NCI-H526 treated with DMSO at 0.1 percent for 48 hours (cell line): ENCODE measurements around the gene MORN4.
"Not testable (repeated sequence)": the region's sequence is repeated elsewhere in the genome, so short reads cannot be mapped to it uniquely, and the experiment has no call there.

Experiments
- DNase-seq: peaks from one replicate; lab custom pipeline; 2025; lab: John Stamatoyannopoulos, UW

The MORN4 gene

GRCh38 chr10:97640868-97641811 lies 7.8 kb upstream of the MORN4 start:
- DNase-seq = no peak

DNA sequence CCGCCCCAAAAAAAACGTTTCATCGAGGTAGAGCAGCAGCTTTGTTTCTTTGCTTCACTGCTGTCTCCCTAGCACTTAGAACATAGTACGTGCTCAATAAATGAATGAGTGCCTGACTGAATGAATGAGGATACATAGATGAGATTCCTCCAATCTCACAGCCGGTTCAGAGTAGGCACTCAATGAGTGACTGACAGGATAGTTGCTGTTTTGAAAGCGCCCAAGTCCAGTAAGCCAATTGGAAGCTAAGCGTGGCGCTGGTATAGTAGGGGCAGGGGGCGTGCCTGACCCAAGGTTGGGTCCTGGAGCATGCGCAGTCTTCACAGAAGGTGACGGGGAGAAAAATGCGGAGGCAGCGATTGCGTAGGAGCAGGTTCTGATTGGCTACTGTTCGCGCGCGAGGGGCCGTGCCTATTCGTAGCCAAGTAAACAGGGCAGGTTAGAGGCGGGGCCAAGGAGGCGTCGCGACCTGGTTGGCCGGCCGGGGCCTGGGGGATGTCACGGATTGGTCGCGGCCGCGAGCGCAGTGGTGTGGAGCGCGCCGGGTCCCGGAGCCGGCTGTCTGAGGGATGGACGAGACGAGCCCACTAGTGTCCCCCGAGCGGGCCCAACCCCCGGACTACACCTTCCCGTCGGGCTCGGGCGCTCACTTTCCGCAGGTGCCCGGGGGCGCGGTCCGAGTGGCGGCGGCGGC lies 7.0 kb upstream of the MORN4 start, which contains the start of gene PI4K2A:
Gene PI4K2A (plus strand): TSS at position 498 of the 694 bp plus-strand sequence. CDS start 72 bp downstream, at position 570.
- DNase-seq = peak; percentile 93

GRCh38 chr10:97639090-97639489 lies 5.8 kb upstream of the MORN4 start:
- not testable (repeated sequence) for DNase-seq

- DNase-seq = no peak
Measured at GRCh38 chr10:97635577-97635976, 2.3 kb upstream of the MORN4 start.

GRCh38 chr10:97633921-97634320 lies 621 bp upstream of the MORN4 start:
- DNase-seq = no peak

- DNase-seq = no peak
Measured at GRCh38 chr10:97631098-97631497, 2.2 kb downstream of the MORN4 start.

DNA sequence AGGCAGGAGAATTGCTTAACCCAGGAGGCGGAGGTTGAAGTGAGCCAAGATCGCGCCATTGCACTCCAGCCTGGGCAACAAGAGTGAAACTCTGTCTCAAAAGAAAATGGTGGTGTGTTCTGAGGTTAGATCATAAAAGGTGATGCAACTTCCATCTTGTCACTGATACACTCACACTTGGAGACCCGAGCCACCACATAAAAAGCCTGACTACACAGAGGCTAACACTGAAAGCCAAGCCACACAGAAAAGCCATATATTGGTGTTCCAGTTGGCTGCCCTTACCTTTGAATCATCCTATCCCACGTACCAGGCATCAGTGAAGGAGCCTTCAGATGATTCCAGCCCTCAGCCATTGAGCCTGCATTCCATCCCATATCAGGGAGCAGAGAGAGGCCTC lies 4.0 kb downstream of the MORN4 start:
- DNase-seq = no peak

- DNase-seq = no peak
Measured at GRCh38 chr10:97628228-97628627, 5.1 kb downstream of the MORN4 start.

GRCh38 chr10:97627731-97628130 lies 5.6 kb downstream of the MORN4 start:
- DNase-seq = no peak

GRCh38 chr10:97623277-97623676 lies 10.0 kb downstream of the MORN4 start:
- no peak for DNase-seq

DNA sequence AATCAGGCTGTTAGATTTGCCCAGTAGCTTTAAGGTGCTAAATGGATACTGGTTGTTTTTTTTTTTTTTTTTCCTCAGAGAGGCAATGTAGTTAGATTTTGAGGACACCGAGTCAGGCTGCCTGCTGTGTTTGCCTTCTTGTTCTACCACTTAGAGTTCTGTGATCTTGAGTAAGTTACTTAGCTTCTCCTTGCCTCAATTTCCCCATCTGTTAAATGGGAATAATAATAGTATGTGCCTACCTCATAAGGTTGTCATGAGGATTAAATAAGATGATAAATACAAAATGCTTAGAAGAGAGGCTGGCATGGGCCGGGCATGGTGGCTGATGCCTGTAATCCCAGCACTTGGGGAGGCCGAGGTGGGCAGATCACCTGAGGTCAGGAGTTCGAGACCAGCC lies 14.6 kb downstream of the MORN4 start:
- no peak for DNase-seq

GRCh38 chr10:97618285-97618684 lies 15.0 kb downstream of the MORN4 start:
- no peak for DNase-seq

DNA sequence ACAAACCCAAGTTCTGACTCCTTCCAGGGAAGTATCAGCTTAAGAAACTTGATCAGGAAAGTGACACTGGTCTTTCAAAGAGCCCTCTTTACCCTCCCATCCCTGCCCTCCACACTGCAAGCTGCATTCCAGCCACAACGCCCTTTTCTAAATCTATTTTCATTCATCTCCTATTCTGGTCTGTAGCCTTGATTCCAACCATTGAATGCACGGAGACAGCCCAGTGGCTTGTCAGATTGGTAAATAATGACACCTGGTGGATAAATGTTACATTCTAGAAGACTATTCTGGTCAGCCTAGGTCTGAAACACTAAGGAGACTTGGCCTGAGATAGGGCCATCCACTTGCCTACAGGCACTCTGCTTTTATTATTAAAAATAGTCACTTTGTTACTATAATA lies 20.9 kb downstream of the MORN4 start:
- DNase-seq = no peak

DNA sequence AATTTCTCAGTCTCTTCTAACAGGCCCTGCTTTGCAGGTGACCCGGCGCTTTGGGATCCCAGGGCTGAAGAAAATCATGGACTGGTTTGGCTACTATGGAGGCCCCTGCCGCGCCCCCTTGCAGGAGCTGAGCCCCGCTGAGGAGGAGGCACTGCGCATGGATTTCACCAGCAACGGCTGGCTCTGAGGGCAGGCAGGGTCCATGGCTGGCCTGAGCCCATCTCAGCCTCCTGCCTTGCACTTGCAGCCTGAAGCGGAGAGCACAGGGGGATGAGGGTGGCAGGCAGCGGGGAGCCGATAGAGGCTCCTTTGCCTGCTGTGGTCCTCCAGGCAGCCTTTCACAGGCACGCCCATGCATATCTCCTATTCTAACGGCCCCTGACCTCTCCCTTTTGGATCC lies 21.8 kb downstream of the MORN4 start:
- no peak for DNase-seq

DNA sequence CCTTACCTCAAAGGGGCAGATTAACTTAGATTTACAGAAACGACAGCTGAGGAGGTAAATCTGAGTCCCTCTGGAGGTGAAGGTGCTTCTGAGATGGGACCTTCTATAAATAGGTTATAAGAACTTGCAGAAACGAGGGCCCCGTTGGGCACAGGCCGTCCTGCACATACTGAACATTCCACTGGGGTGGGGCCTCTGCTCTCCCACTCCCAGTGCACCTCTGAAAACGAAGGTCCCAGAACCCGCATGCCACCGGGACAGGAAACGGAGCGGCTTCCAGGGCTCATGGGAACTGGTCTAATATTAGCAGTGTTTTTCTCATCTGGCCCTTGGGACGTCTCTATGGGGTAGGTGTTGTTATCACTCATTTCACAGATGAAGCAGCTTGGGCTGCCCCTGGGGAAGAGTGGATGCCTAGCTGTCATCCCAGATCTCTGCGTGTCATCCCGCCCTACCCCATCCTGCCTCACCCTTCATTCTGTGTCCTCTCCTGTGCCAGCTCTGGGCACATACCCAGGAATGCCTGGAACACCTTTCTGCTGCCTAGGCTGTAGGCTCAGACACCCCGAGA lies 24.2 kb downstream of the MORN4 start:
- no peak for DNase-seq

GRCh38 chr10:97607095-97607636 lies 26.1 kb downstream of the MORN4 start:
- no peak for DNase-seq

DNA sequence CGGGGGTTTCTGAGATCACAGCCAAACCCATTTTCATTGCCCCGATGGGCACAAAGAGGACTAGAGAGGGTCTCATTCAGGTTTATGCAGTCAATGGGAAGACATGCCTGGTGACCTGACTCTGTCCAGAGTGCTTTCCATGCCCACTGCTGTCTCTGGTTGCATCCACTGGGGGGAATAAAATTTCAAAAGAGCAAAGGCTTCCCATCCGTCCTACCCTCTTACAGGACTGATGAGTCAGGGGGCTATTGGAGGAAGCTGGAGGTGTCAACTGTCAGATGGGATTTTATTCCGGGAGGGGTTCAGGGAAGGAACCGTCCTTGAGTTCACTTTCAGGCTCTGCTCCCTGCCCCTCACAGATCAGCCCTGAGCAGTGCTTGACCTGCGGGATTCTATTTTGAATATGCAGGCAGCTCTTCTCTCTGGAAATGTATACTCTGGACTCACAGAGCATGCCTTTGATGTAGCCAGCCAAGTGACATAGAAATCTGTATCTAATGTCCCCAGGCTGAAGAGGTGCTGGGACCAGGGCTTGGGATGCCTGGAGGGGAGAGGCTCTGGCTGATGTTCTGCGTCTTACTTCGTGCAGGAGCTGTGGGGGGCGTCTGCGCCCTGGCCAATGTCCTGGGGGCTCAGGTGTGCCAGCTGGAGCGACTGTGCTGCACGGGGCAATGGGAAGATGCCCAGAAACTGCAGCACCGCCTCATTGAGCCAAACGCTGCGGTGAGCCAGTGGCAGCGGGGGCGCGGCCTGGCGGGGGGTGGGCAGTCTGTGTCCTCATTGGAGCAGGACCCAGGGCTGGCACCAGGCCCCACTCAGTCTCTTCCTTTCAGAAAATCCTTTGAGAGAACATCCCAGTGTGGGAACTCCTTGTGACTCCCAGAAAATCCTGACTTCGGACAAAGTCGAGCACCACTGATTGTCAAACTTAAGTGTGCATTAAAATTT lies 31.8 kb downstream of the MORN4 start:
- no peak for DNase-seq

DNA sequence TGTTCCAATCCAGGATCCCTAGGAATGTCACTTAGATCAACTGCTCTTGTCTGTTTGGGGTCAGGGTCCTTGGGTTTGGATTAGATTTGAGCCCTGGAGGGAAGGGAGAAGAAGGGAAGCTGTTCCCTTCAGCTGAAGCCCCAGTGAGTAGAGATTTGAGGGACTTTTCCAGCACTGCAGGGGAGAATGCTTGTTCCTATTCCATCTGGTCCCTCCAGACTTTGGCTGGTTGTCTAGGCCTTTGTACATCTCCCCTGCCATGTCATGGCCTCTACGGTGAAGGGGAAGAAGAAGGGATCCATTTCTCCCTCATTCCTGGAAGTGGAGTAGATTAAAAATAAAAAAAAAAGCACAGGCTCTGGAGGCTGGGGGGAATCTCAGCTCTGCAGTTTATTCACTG lies 32.7 kb downstream of the MORN4 start:
- no peak for DNase-seq

DNA sequence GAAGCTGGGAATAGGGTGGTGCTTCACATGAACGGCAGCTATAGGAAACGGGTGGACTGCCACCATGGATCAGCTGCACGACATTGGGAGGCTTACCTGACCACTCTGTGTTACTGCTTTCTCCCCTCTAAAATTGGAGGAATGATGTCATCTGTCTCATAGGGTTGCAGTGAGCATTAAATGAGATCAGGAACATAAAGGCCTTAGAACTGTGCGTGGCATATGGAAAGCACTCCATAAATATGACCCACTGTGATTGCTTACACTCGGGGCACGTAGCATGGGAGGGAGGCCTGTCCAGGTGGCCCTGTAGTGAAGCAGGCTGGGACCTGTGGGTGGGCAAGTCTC lies 34.1 kb downstream of the MORN4 start:
- no peak for DNase-seq

DNA sequence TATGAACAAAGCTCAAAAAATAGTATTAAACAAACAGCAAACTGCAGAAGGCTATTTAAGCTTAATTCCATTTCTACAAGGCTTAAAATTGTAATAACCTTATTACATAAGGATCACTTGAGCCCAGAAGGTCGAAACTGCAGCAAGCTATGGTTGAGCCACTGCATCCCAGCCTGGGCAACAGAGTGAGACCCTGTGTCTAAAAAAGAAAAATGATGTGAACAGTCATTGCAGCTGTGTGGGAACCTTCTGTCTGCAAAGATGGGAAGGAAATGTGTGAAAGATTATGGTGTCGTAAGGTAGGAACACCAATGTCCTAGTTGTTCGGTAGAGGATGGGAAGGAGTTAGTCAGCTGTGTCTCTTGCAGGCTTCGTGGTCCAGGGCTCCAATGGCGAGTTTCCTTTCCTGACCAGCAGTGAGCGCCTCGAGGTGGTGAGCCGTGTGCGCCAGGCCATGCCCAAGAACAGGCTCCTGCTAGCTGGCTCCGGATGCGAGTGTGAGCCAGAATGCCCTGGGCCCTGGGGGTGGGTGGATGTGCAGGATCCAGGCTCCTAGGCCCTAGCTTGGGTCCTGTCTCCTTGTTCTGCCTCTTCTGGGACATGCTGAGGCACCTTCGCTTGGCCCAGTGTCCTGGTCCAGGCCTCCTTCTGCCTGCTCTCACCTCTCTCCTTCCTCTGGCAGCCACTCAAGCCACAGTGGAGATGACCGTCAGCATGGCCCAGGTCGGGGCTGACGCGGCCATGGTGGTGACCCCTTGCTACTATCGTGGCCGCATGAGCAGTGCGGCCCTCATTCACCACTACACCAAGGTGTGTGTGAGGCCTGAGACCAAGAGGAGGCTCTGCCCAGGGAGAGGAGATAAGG lies 34.7 kb downstream of the MORN4 start:
- no peak for DNase-seq

- no peak for DNase-seq
Measured at GRCh38 chr10:97597778-97598177, 35.5 kb downstream of the MORN4 start.
